ENCODE measurements around the gene HNRNPUL2. TPM values are rescaled to one million over a fixed set of nuclear protein-coding genes. Genes with fewer than 3 reads are reported as not detected.

HNRNPUL2 gene
- total and polyA plus RNA-seq, 9 donors: 11.0 to 81.2 (median 41.2) TPM

- intact Hi-C loops (cut with DNase I): loop anchor here in 2 of 4 donors (5.0 to 10.0 kb wide), 2 partner anchors 48 to 284 kb away; partner anchors contain the start of genes HNRNPUL2 (in 1 of the 2) and TTC9C (in 1 of the 2)
- H3K27me3 ChIP-seq: no peaks in the 10 kb centered on the region
- TF ChIP-seq CTCF (IDR thresholded peaks at IDR 0.05) (no peak), POLR2A (IDR thresholded peaks at IDR 0.05) (peak; percentile 57), EP300 (IDR thresholded peaks at IDR 0.05) (peak; percentile 63)
- DNase-seq: peak; percentile 88 to 92 (median 90)
- no peaks in the 10 kb centered on the region for H3K36me3 ChIP-seq
- H3K27ac ChIP-seq: peak within 1 kb of the TSS; percentile 73 to 82
- peaks cover 3% of the 10 kb centered on the region for H3K4me1 ChIP-seq (ENCODE audit: insufficient read depth)
- no peaks in the 10 kb centered on the region for H3K9me3 ChIP-seq
- 1 to 5% (median 2%) methylated on average over 42 to 55 of the region's 55 CpGs for WGBS, 3 donors
- peak within 1 kb of the TSS; percentile 60 for H3K4me3 ChIP-seq
Measured at GRCh38 chr11:62678770-62679696, 48.2 kb downstream of the HNRNPUL2 start, which contains the start of gene UBXN1. TSS of gene UBXN1 (minus strand) at chr11:62679073. CDS start at chr11:62678923, 150 bp downstream.

GRCh38 chr11:62678433-62678769 lies 48.9 kb downstream of the HNRNPUL2 start:
- Histone ChIP-seq H3K27me3 (no peaks in the 10 kb centered on the region), H3K27ac (peak overlapping the region; percentile 73 to 82), H3K36me3 (no peaks in the 10 kb centered on the region), H3K9me3 (no peaks in the 10 kb centered on the region), H3K4me1 (ENCODE audit: insufficient read depth) (peaks cover 3% of the 10 kb centered on the region), H3K4me3 (peak overlapping the region; percentile 60)
- TF ChIP-seq POLR2A (IDR thresholded peaks at IDR 0.05): no peak
- no peak for TF ChIP-seq EP300 (IDR thresholded peaks at IDR 0.05)
- TF ChIP-seq CTCF (IDR thresholded peaks at IDR 0.05): no peak
- intact Hi-C loops (cut with DNase I): loop anchor here in 2 of 4 donors (5.0 to 10.0 kb wide), 2 partner anchors 49 to 284 kb away; partner anchors contain the start of genes HNRNPUL2 (in 1 of the 2) and TTC9C (in 1 of the 2)
- DNase-seq: no peak
- 1 to 4% (median 2%) methylated on average over 16 of the region's 16 CpGs for whole genome bisulfite sequencing, 3 donors

- Histone ChIP-seq H3K27me3 (no peaks in the 10 kb centered on the region), H3K4me1 (ENCODE audit: insufficient read depth) (peaks cover 6% of the 10 kb centered on the region), H3K27ac (no peak overlapping the region), H3K9me3 (no peaks in the 10 kb centered on the region), H3K4me3 (no peak overlapping the region), H3K36me3 (no peaks in the 10 kb centered on the region)
- intact Hi-C loops (cut with DNase I): loop anchor here in 2 of 4 donors (5.0 to 10.0 kb wide), 2 partner anchors 50 to 283 kb away; partner anchors contain the start of genes HNRNPUL2 (in 1 of the 2) and TTC9C (in 1 of the 2)
- no peak for DNase-seq
- WGBS, 3 donors: 67 to 73% (median 69%) methylated on average over 15 of the region's 15 CpGs
- TF ChIP-seq POLR2A (IDR thresholded peaks at IDR 0.05) (no peak), EP300 (IDR thresholded peaks at IDR 0.05) (no peak), CTCF (IDR thresholded peaks at IDR 0.05) (no peak)
Measured at GRCh38 chr11:62677714-62678113, 49.5 kb downstream of the HNRNPUL2 start.

- no peak overlapping the region for H3K27ac ChIP-seq
- no peaks in the 10 kb centered on the region for H3K9me3 ChIP-seq
- intact Hi-C loops (cut with DNase I): loop anchor here in 2 of 4 donors (5.0 to 10.0 kb wide), 2 partner anchors 50 to 282 kb away; partner anchors contain the start of genes HNRNPUL2 (in 1 of the 2) and TTC9C (in 1 of the 2)
- TF ChIP-seq CTCF (IDR thresholded peaks at IDR 0.05) (no peak), POLR2A (IDR thresholded peaks at IDR 0.05) (no peak), EP300 (IDR thresholded peaks at IDR 0.05) (no peak)
- peaks cover 8% of the 10 kb centered on the region for H3K4me1 ChIP-seq (ENCODE audit: insufficient read depth)
- WGBS, 3 donors: 68 to 72% (median 69%) methylated on average over 6 of the region's 6 CpGs
- DNase-seq: no peak
- no peaks in the 10 kb centered on the region for H3K27me3 ChIP-seq
- H3K36me3 ChIP-seq: no peaks in the 10 kb centered on the region
- no peak overlapping the region for H3K4me3 ChIP-seq
Measured at GRCh38 chr11:62677156-62677555, 50.1 kb downstream of the HNRNPUL2 start.

Data from ovary (tissue), 9 donors.